PC-9 (cell line): ENCODE data around the gene CHST3. TPM values are rescaled to one million over a fixed set of nuclear protein-coding genes. Genes with fewer than 3 reads are reported as not detected.

Experiments
- BruUV-seq: library from RNA; stranded (reverse); fragments of 400-500 nt; replicated peaks from 2 replicates; lab custom pipeline; 2021; lab: Mats Ljungman, UMichigan
- CTCF ChIA-PET: fragments of 300-600 bp; sonication (Branson Sonifier 250); formaldehyde crosslinking; loops from one replicate; lab custom pipeline; 2022; ENCODE audit warnings: antibody characterized with exemption; lab: Charles Lee
- POLR2A ChIA-PET: fragments of 300-600 bp; sonication (Branson Sonifier 250); formaldehyde crosslinking; loops from one replicate; lab custom pipeline; 2022; ENCODE audit warnings: antibody characterized with exemption; ENCODE audit not compliant: unreplicated experiment; lab: Charles Lee
- DNase-seq, 2 experiments: peaks; one replicate each; pipeline versions ENCODE4 v3.0.0 to v3.0.0-alpha.2; 2015 to 2022; ENCODE audit warnings: mixed read lengths in 1 of 2
- H2AFZ ChIP-seq: fragments of 200-600 bp; sonication (generic); 2 replicates; pipeline ENCODE4 v1.8.1; 2017; ENCODE audit warnings: antibody characterized with exemption
- H3F3A ChIP-seq: fragments of 200-600 bp; sonication (generic); 2 replicates; pipeline ENCODE4 v1.8.1; 2017; ENCODE audit warnings: antibody characterized with exemption, mild to moderate bottlenecking, low read depth; ENCODE audit not compliant: insufficient read depth
- H3K27ac ChIP-seq: fragments of 200-600 bp; sonication (generic); 2 replicates; pipeline ENCODE4 v1.6.1; 2016; ENCODE audit warnings: mixed run types
- H3K27me3 ChIP-seq: fragments of 200-600 bp; sonication (generic); 2 replicates; pipeline ENCODE4 v1.6.1; 2016; ENCODE audit warnings: low read depth, mixed run types; ENCODE audit not compliant: insufficient read depth
- H3K36me3 ChIP-seq: fragments of 200-600 bp; sonication (generic); 2 replicates; pipeline ENCODE4 v1.6.1; 2016; ENCODE audit warnings: low read depth, mixed run types
- H3K4me1 ChIP-seq: fragments of 200-600 bp; sonication (generic); replicated peaks from 2 replicates; pipeline ENCODE4 v1.6.1; 2016; ENCODE audit warnings: mixed run types; ENCODE audit not compliant: insufficient read depth
- H3K4me2 ChIP-seq: fragments of 200-600 bp; sonication (generic); 2 replicates; pipeline ENCODE4 v1.6.1; 2017; ENCODE audit warnings: mixed run types
- H3K4me3 ChIP-seq: fragments of 200-600 bp; sonication (generic); 2 replicates; pipeline ENCODE4 v1.6.1; 2016; ENCODE audit warnings: mixed run types
- H3K79me2 ChIP-seq: fragments of 200-600 bp; sonication (generic); 2 replicates; pipeline ENCODE4 v1.6.1; 2017; ENCODE audit warnings: low read depth, mixed run types
- H3K9me2 ChIP-seq: fragments of 200-600 bp; sonication (generic); 2 replicates; pipeline ENCODE4 v1.8.1; 2017; ENCODE audit warnings: mild to moderate bottlenecking; ENCODE audit not compliant: insufficient read depth
- H3K9me3 ChIP-seq: fragments of 200-600 bp; sonication (generic); 2 replicates; pipeline ENCODE4 v1.8.1; 2016; ENCODE audit warnings: low read depth; ENCODE audit not compliant: insufficient read depth
- H4K20me1 ChIP-seq: fragments of 200-600 bp; sonication (generic); 2 replicates; pipeline ENCODE4 v1.8.1; 2017; ENCODE audit not compliant: insufficient read depth
- CTCF ChIP-seq: fragments of 200-600 bp; sonication (generic); conservative IDR thresholded peaks from 2 replicates; pipeline ENCODE4 v1.6.1; 2017; ENCODE audit warnings: mixed run types, antibody characterized with exemption, mild to moderate bottlenecking, moderate library complexity
- EZH2 ChIP-seq: fragments of 200-600 bp; sonication (generic); IDR thresholded peaks from 2 replicates; pipeline ENCODE4 v1.8.0; 2017; ENCODE audit warnings: antibody characterized with exemption, low read depth
- intact Hi-C: fragments of 100-400 bp; cut with micrococcal nuclease; formaldehyde crosslinking; loops from one replicate; pipeline ENCODE4 v1.10.0; 2022; ENCODE audit not compliant: unreplicated experiment
- total RNA-seq: library from RNA; stranded (reverse); gene quantifications from 2 replicates; pipeline ENCODE4 v1.2.3, GENCODE V29; 2021

The CHST3 gene
- total RNA-seq, 1 experiment from 2014 or later: 23.3 TPM

GRCh38 chr10:72009051-72009424 is 44.8 kb downstream of the CHST3 start:
- ChIA-PET POLR2A (no interaction called here), CTCF (no interaction called here)
- H3K4me1 ChIP-seq: no peaks in the 10 kb centered on the region
- H3K4me3 ChIP-seq: no peak overlapping the region
- H3K79me2 ChIP-seq: no peaks in the 10 kb centered on the region
- H3K36me3 ChIP-seq: no peaks in the 10 kb centered on the region
- no peaks in the 10 kb centered on the region for H3K9me2 ChIP-seq
- no peaks in the 10 kb centered on the region for H3F3A ChIP-seq
- no TSS peak for BruUV-seq
- no peak overlapping the region for H2AFZ ChIP-seq
- TF ChIP-seq CTCF: no peak
- TF ChIP-seq EZH2: no peak
- no peak overlapping the region for H3K4me2 ChIP-seq
- H3K9me3 ChIP-seq: no peaks in the 10 kb centered on the region
- no peak for DNase-seq
- H4K20me1 ChIP-seq: no peaks in the 10 kb centered on the region
- H3K27me3 ChIP-seq: no peaks in the 10 kb centered on the region
- intact Hi-C loops: no loop called here
- no peak overlapping the region for H3K27ac ChIP-seq

DNA sequence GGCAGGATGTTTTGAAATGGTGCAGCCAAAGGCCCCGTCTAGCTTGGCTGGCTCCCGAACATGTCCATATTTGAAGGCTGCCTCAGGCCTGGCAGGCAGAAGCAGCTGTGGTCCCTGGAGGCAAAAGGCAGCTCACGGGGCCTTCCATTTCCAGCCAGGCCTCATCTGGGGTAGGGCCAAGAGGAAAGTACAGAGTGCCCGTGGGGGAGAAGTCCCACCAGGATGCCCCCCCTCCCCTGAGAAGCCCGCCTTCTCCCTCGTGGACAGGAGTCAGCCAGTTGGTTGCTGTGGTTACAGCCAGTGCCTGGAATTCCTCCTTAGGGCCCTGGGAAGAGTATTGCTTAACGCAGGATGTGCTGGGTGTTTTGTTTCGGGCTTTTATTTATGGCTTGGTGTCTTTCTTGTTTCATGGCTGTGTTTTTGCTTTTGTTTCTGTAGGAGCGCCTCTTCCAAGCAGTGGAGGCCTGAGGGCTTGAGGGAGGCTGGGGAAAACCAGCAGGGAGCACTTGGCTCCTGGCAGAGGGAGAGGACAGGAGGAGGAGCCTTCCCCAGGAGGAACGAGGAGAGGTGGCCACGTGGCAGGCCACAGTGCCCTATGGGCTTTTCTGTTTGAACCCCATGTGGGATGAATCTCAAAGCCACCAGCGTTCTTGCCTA is 45.4 kb downstream of the CHST3 start:
- H3K79me2 ChIP-seq: no peaks in the 10 kb centered on the region
- no peaks in the 10 kb centered on the region for H3K36me3 ChIP-seq
- H3K9me2 ChIP-seq: no peaks in the 10 kb centered on the region
- no peaks in the 10 kb centered on the region for H3F3A ChIP-seq
- H4K20me1 ChIP-seq: no peaks in the 10 kb centered on the region
- CTCF ChIA-PET: no interaction called here
- intact Hi-C loops: no loop called here
- H3K4me1 ChIP-seq: no peaks in the 10 kb centered on the region
- TF ChIP-seq CTCF (no peak), EZH2 (no peak)
- POLR2A ChIA-PET: no interaction called here
- H3K27me3 ChIP-seq: no peaks in the 10 kb centered on the region
- H3K27ac ChIP-seq: no peak overlapping the region
- BruUV-seq: no TSS peak
- no peak overlapping the region for H3K4me3 ChIP-seq
- no peak for DNase-seq
- no peaks in the 10 kb centered on the region for H3K9me3 ChIP-seq
- H2AFZ ChIP-seq: no peak overlapping the region
- no peak overlapping the region for H3K4me2 ChIP-seq

DNA sequence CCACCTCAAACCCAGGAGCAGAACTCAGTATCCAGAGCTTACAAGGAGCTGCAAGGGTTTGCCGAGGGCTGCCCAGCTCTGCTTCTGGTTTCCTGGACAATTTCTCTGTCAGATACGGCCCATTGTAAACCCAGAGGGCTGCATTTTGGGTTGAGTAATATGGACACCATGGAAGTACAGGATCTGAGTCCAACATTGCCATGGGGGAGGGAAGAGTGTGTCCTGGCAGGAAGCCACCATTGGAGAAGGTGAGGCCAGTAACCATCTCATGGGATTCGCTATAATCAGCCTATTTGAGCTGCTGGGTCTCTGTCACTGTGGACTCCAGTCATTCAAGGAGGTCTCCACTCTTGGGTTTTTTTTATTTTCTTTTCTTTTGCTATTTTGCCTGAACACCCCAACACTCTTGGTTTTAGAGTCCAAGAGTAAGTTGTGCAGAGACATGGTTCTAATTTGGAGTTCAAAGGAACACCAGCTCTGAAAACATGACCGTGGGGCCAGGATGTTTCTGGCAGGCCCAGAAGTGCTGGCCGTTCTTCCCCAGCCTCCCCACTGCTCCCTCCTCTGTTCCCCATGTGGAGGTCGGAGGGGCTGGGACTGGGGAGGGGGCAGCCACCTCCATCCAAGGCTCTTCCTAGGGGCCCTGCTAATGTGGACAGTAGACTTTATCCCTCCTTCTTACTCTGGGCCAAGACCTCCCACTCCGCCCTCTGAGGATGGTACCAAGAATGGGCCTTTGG is 46.2 kb downstream of the CHST3 start:
- no peaks in the 10 kb centered on the region for H3K27me3 ChIP-seq
- no peak overlapping the region for H3K4me2 ChIP-seq
- TF ChIP-seq CTCF: no peak
- no peak for TF ChIP-seq EZH2
- H3K4me3 ChIP-seq: no peak overlapping the region
- no peak overlapping the region for H3K27ac ChIP-seq
- intact Hi-C loops: no loop called here
- no peaks in the 10 kb centered on the region for H3F3A ChIP-seq
- DNase-seq: no peak
- no peaks in the 10 kb centered on the region for H3K36me3 ChIP-seq
- no peaks in the 10 kb centered on the region for H3K4me1 ChIP-seq
- H4K20me1 ChIP-seq: no peaks in the 10 kb centered on the region
- no peak overlapping the region for H2AFZ ChIP-seq
- H3K9me3 ChIP-seq: no peaks in the 10 kb centered on the region
- ChIA-PET CTCF (no interaction called here), POLR2A (no interaction called here)
- H3K9me2 ChIP-seq: no peaks in the 10 kb centered on the region
- BruUV-seq: no TSS peak
- H3K79me2 ChIP-seq: no peaks in the 10 kb centered on the region
